ENCODE results near the gene ALOX5AP.

The ALOX5AP gene

DNA sequence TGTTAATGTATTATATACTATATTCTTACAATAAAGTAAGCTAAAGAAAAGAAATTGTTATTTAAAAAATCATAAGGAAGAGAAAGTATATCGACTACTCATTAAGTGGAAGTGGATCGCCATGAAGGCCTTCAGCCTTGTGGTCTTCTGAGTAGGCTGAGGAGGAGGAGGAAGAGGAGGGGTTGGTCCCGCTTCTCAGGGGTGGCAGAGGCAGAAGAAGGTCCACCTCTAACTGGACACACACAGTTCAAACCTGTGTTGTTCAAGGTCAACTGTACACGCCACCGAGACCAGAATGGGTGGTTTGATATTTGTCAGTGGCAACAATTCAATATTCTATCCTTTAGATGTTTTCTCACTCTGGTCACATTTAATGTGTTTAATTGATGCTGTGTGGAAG lies 67.2 kb downstream of the ALOX5AP start:
- no peak for DNase-seq

DNA sequence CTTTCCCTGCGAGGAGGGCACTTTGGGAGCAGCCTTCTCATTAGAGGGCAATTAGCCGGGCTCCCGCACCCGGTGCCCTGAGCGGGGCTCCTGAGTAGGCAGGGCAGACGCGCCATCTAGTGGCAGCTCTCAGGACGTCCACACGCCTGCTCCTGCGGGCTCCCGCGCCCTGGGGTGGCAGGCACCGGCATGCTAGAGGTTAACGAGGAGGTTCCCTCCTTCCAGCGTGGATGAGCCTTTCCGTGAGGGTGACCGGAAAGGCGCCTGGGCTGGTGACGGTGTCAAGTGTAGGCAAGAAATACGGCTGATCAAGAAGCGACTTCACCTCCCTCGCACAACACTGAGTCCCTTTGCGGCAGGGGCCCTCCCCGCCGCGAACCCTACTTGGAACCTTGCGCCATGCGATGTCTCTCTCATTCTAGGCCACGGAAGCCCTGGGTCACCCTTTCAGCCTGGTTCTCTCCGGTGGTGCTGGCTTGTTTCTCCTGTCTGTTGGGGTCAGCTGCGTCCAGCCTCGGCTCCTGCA lies 67.7 kb downstream of the ALOX5AP start:
- peak; percentile 85 for DNase-seq

DNA sequence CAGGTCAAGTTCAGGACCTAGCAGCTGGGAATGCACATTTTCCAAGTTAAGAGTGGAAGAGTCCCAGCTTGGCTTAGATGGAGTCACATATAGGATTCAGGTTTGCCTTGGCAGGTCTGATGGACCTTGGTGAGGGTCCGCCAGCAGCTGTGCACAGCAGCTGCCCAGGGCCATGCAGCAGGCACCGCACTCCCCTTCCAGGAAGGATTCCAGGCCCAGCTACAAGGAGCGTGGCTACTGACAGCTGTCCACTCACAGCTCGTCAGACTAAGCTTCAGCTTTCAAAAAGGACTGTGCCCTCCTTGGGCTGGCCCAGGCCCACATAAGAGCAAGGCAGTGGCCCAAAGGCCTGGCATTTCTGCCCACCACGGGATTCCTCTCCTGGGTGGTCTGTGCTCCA lies 68.4 kb downstream of the ALOX5AP start:
- DNase-seq: no peak

DNA sequence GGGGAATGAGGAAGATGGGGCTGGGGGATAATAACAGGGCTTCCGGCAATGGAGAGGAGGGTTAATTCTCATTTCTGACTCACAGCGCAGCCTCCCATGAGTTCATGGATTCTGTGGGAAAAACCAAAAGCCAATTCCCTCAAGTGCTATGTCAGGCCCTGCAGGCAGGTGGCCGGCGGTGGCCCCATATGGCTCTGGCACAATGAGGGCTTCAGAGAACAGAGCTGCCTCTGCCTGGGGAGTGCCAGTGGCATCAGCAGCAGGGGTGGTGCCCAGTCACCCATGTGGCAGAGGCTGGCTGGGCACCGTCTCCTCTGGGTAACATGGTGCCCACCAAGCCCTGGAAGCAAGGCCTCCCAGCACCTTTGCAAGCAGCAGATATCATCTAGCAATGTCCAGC lies 69.1 kb downstream of the ALOX5AP start:
- DNase-seq: no peak

DNA sequence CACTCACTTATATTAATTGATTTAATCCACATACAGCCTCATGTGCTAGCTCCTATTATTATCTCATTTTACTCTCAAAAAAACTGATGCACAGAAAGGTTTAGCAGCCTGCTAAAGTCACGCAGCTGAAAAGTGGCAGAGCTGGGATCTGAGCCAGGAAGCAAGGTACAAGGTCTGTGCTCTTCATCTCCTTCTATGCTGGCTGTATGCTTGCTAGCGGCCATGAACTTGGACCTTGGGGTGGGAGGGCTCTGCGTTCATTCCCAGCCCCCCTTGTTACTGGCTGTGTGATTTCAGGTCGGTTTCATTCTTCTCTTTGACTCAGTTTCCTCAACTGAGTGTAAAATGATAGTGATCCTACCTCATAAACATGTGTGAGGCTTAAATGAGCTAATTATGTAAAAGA lies 69.8 kb downstream of the ALOX5AP start:
- DNase-seq: no peak

DNA sequence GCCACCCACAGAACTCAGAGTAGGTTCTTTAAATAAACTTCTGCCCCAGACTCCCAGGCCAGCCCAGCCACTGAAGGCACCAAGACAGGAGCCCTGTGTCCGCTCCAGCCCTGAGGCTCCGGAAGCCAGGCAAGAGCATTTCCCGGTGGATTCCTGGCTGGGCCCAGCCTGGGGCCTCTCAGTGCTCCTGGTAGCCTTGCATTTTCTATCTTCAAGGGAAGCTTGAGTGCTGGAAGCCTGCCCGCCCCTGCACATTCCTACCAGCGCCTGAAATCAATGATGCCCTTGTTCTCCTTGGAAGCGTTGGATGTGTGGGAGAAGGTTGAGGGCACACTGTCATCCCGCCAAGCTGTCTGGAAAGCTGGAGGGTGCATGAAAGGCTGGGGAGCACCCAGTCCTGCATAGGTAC lies 70.3 kb downstream of the ALOX5AP start:
- DNase-seq: no peak

DNA sequence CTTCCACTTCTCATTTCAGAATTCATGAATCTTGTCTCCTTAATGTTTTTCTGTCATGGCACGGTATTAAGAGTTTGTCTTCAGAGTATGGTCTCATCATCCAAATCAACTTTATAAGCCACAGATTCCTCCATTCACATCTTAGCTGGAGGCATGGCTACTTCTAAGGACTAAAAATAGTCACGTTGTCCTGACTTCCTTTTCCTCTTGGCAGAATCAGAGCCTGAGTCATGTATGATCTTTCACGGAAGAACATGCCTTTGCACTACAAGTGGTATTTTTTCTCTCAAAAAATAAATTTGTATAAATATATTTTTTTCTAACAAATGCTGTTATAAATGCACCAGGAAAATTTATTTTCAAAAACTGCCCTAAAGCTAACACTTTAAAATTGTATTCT lies 71.4 kb downstream of the ALOX5AP start:
- no peak for DNase-seq

DNA sequence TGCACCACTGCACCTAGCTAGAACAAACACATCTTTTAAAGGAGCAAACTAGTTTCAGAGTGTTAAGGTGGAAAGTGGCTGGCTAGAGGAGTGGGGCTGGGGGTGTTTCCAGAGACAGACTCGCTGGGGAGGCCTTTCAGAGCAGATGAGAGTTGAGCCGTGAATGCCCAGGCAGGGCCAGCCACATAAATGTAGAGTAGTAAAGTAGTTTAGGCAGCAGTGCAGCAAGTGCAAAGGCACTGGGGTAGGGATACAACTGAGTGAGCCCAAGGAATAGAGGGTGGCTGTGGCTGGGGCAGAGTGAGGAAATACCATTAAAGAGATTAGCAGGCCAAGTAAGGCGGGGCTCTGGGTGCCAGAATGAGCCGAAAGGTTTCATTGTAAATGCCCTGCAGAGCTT lies 72.0 kb downstream of the ALOX5AP start:
- DNase-seq: no peak

DNA sequence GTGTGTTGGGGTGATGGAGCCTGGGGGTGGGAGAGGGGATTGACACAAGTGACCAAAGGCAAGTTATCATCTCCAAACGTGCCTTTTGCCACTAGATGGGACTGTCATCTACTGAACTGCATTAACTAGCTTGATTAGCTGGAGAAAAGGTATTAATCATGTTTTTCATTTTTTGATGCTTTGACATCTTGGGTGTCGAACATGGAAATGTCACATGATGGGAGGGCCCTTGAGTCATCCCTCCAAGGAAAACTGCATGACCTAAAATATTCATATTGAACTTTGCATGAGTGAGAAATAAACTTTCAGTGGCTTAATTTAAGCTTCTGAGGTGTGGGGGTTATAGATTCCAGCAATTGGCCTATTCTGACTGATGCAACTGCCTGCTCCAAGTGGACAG lies 73.3 kb downstream of the ALOX5AP start:
- DNase-seq: no peak

DNA sequence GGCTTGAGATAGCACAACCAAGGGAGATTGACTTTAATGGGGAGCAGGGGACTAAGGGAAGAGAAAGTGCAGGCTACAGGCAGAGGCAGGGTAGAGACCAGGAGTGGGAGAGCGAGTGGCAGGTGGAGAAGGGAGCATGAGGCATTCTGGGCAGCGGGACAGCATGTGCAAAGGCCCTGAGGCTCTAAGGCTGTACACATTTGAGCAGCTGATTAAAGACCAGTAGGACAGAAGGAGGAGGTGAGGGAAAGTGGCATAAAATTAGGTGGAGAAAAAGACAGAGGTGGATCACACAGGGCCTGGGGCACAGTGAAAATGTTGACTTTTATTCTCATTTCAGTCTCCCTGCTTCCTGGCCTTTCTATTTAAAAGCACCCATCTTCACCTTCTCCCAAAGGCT lies 74.4 kb downstream of the ALOX5AP start:
- no peak for DNase-seq

DNA sequence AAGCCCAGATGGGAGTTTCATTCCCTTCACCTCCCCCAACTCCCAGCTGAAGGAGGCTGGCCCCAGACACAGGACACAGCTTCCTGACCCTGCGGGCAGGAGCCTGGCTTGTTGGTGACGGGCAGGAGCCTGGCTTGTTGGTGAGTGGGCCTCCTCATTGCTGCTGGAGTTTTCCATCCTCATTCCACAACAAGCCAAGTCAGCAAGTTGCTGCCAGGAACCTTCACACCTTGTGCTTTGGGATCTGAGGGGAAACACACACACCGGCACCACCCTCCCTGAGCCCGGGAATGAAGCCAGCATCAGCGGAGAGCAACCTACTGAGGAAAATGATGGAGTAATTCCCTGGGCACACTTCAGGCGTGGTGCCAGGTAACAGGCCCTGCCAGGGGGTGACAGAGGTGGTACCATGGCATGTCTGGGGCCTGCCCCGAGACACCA lies 74.9 kb downstream of the ALOX5AP start:
- no peak for DNase-seq

DNA sequence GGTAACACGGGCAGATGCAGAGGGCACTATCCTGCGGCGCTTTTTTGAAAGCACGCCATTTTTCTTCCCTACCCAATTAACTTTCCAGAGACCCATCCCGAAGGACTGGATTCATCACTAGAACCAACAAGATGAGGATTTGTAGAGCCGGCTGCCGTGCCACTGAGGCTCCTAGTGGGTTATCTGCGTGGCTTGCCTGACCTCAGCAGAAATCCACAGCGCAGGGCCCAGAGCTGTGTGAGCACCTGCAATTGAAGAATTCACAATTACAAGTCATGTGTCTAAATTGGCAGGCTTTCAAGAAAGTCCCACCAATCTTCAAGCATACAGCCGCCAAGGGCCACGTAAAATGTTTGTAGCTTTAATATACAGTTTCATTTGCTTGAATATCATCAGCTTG lies 75.5 kb downstream of the ALOX5AP start:
- DNase-seq: no peak
